SK-N-SH (cell line): Measurements from ENCODE around the gene IRX2.

Experiments
- CHD2 ChIP-seq: fragments of 150-350 bp; IDR thresholded peaks from 2 replicates; pipeline ENCODE4 v1.6.1; 2018; ENCODE audit warnings: low read length; ENCODE audit not compliant: partially characterized antibody
- CTCF ChIP-seq: fragments of 200-600 bp; sonication (generic); IDR thresholded peaks from 2 replicates; pipeline ENCODE4 v1.6.1; 2017; ENCODE audit warnings: antibody characterized with exemption, mild to moderate bottlenecking, moderate library complexity
- EP300 ChIP-seq, 2 experiments: IDR thresholded peaks; 2 replicates each; pipeline versions ENCODE4 v1.4.0 to v1.6.1; 2012; ENCODE audit warnings: borderline replicate concordance in 1 of 2, low read depth in 1 of 2, low read length in 1 of 2
- EZH2phosphoT487 ChIP-seq: fragments of 200-600 bp; sonication (generic); IDR thresholded peaks from 2 replicates; pipeline ENCODE4 v1.6.1; 2017; ENCODE audit warnings: low read depth, mixed run types, mild to moderate bottlenecking, antibody characterized with exemption, moderate library complexity, borderline replicate concordance
- GABPA ChIP-seq: IDR thresholded peaks from 2 replicates; pipeline ENCODE4 v1.4.0; 2012; ENCODE audit warnings: low read depth, mild to moderate bottlenecking
- MAX ChIP-seq: IDR thresholded peaks from 2 replicates; pipeline ENCODE4 v1.4.0; 2012; ENCODE audit warnings: low read depth
- REST ChIP-seq: IDR thresholded peaks from 2 replicates; pipeline ENCODE4 v1.6.1; 2012; ENCODE audit warnings: mild to moderate bottlenecking, low read depth, low read length, moderate library complexity
- SIN3A ChIP-seq: IDR thresholded peaks from 2 replicates; pipeline ENCODE4 v1.6.1; 2012; ENCODE audit warnings: low read depth, mild to moderate bottlenecking, low read length, moderate library complexity, borderline replicate concordance
- SMC3 ChIP-seq: IDR thresholded peaks from 2 replicates; pipeline ENCODE4 v1.6.1; 2012; ENCODE audit warnings: low read depth, low read length, improper control_type of control experiment
- TAF1 ChIP-seq: IDR thresholded peaks from 2 replicates; pipeline ENCODE4 v1.6.1; 2012; ENCODE audit warnings: low read depth, mild to moderate bottlenecking, low read length, moderate library complexity, borderline replicate concordance
- TCF12 ChIP-seq: IDR thresholded peaks from 2 replicates; pipeline ENCODE4 v1.4.0; 2012
- USF2 ChIP-seq: fragments of 150-350 bp; IDR thresholded peaks from 2 replicates; pipeline ENCODE4 v1.6.1; 2017; ENCODE audit warnings: antibody characterized with exemption, low read length, low read depth, borderline replicate concordance

- TF ChIP-seq CTCF (no peak), TAF1 (no peak), TCF12 (no peak), MAX (no peak), SMC3 (no peak), USF2 (no peak), SIN3A (no peak), GABPA (no peak), EZH2phosphoT487 (no peak), REST (no peak), CHD2 (no peak), EP300 (IDR thresholded peaks at IDR 0.05; ENCODE audit: borderline replicate concordance in 1 of 2, low read depth in 1 of 2, low read length in 1 of 2) (no peak)
These were observed 13.2 kb downstream of the IRX2 start for GRCh38 chr5:2738156-2738699.
